Activated naive CD4-positive, alpha-beta T cell treated with anti-CD3 and anti-CD28 coated beads, Interleukin-2, amount 50 U/mL, for 16 hours (primary cell): ENCODE data around the gene TTK.
"Not testable (repeated sequence)": the region's sequence is repeated elsewhere in the genome, so short reads cannot be mapped to it uniquely, and the experiment has no call there.

ENCODE experiments used
- DNase-seq: peaks from one replicate; pipeline ENCODE4 v3.0.0-alpha.2; 2020

The TTK gene

GRCh38 chr6:80022803-80023202 is 18.4 kb downstream of the TTK start:
- DNase-seq: no peak

DNA sequence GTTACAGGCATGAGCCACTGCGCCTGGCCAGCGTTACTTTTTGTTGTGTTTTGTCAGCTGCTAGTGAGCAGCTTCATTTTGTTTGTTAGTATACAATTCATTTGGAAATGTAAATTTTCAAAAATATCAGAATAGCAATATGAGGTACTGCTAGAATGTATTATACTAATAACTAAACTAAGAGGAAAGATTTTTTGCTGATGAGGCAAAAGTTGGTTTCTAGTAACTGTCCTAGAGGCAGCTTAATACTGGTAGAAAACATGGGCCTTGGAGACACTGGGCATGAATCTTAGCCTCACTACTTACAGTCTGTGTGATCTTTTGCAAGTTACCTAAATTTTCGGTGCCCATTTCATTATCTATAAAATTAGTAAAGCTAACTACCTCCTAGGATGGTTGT is 24.1 kb downstream of the TTK start:
- no peak for DNase-seq

DNA sequence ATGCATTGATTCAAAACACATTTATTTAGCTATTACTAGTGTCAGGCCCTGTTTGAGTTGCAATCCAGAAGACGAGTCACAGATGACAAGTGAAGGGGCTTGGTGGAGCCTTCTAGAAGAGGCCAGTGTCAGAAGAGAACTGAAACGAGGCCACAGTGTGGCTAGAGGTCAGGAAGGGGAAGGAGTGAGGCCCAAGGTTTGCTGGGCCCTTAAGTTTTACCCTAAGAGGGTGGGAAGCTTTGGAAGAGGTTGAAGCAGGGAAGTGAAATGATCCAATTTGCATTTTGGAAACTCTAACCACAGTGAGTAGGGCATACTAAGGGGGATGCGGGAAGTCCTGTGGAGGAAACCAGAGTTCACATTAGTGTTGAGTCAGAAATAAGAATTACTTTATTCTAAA is 25.0 kb downstream of the TTK start:
- DNase-seq: no peak

DNA sequence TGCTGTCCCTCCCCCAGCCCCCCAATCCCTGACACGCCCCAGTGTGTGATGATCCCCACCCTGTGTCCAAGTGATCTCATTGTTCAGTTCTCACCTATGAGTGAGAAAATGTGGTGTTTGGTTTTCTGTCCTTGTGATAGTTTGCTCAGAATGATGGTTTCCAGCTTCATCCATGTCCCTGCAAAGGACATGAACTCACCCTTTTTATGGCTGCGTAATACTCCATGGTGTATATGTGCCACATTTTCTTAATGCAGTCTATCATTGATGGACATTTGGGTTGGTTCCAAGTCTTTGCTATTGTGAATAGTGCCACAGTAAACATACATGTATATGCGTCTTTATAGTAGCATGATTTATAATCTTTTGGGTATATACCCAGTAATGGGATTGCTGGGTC is 43.8 kb downstream of the TTK start:
- not testable (repeated sequence) for DNase-seq

GRCh38 chr6:80060774-80061173 is 56.3 kb downstream of the TTK start:
- DNase-seq: no peak

GRCh38 chr6:80068146-80068545 is 63.7 kb downstream of the TTK start:
- DNase-seq: not testable (repeated sequence)

DNA sequence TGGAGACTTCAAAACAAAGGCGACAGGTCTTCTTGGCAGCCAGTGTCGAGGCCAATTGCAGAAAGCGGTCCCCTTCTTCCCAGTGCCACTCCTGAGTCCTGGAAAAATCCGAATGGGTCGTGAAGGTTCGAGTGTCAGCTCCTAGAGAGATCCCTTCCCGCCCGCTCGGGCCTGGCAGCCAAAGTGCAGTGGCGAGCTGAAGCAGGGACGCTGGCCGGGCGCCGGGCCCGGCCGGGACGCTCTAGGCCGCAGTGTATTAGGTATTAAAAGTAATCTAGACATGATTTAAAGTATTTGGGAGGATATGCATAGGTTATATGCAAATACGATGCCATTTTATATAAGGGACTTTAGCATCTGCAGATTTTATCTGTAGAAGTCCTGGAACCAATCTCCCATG is 66.0 kb downstream of the TTK start:
- not testable (repeated sequence) for DNase-seq

DNA sequence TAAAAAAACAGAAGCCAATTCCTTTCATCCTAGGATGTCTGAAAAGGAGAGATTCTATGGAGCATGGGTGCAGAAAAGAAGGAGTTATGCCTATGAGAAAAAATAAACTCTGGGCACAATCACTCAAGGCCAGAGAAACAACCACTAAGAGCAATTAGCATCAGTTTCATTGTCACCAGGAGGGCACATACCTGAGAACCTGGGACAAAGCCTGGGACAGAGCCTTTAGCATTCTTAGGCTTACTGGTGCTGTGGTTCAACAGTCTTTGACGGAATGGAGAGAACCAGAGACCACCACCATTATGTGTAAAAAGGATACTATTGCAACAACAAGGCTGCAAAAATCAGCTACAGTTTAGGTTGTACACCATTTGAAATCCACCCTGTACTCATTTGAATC is 72.6 kb downstream of the TTK start:
- DNase-seq: no peak

DNA sequence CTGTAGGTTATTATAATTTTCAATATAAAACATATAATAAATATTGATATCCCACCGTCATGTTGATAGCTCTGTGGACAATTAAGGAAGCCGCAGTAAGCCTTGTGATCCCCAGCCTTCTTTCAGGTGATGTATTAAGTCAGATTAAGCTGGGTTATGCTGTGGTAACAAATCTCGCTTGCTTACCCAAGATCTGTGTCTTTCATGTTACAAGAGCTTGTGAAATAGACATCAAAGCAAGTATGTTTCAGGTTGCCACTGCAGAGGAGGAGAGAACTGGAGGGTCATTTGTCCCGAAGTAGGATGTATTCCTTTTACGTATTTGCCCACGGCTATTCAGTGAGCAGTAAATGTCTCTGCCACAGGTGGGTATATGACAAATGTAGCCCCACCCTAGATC is 84.2 kb downstream of the TTK start:
- no peak for DNase-seq

DNA sequence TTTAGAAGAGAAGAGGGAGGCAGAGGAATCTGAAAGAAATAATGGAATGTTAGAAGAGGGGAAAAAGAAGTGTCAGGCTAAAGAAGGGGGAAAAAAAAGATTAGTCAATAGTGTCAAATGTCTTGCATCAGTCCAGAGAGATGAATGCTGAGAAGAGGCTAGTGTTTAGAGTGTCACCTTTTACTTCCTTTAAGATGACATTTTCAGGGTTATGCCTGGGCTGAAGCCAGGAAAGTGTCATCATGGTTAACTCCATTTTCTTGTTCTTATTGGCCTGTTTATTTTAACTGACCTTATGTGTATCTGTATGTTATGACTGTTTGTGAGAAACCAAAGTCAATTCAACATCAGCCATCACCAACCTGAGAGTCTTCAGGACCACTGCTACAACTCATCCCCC is 87.1 kb downstream of the TTK start:
- no peak for DNase-seq
